GM15510 (cell line): ENCODE data around the gene MSI2.

Source experiments
- POLR2A ChIP-seq: IDR thresholded peaks from 3 replicates; pipeline ENCODE4 v1.6.1; 2011; ENCODE audit warnings: borderline replicate concordance; ENCODE audit not compliant: insufficient read length; ENCODE audit errors: extremely low read depth

Gene MSI2

DNA sequence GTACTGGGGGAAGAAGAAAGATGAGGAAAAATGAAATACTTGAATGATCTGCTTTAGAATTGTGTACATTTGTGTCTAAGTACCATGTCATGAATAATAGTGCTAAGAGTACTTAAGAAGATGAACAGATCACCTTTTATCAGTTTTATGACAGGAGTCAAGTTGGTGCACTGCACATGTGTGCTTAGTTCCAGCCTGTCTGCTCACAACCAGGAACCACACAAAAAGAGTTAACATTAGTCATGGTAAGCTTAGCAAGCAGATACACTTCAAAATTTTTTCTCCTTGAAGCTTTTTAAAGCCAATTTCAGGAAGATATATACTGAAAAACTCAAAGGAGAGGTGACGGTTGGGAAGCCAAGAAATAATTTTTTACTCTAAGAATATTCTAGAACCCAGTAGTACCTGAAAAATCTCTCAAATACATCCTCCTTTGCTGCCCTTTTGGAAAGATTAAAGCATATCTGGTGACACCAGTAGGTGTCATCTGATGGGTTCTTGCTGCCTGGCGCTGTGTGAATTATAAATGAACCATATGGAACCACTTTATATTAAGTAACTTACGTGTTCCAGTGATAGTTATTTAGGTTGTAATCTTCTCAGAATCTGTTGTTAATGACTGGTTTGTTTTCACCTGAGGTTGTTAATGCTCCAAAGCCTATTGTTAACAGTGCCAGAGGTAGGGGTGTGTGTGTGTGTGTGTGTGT lies 93.4 kb downstream of the MSI2 start:
- no peak for TF ChIP-seq POLR2A

DNA sequence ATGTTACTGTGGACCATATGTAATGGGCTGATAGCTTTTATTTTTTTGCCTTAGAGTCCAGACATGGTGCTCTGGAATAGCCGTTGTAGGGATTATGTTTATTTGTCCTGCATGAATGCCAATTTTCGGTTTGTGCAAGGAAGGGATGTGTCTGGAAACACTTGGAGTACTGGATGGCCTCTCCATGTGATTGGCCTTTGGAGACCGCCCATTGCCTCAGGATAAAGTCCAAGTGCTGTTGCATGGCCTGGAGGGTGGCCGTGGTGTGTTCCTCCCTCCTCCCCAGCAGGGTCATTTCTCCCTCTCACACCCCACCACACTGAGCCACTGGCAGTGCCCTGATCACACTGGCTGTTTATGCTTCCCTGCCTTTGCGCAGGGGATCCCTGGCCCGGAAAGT lies 93.9 kb downstream of the MSI2 start:
- TF ChIP-seq POLR2A: no peak

DNA sequence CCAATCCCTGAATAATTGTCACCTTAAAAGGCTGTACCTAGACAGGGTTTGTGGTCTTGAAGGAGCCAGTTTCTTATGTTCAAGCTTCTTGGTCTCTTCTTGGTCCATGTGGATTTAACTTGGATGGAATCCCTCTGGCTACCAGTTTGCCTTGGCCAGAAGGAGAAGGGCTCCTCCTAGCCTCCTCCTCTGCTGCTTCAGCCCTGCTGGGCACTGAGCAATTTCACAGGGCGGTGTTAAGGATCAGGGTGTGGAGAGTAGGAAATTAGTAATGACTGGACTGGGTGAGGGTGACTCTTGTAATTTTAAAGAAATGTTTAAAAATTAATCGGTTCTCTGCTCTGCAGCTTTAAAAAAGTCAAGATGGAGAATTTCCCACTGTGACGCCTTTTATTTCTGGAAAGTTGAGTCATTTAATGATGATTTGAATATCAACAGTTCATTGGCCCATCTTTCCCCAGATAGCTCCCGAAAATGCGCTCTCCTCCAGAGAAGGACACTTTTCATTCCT lies 96.4 kb downstream of the MSI2 start:
- no peak for TF ChIP-seq POLR2A

DNA sequence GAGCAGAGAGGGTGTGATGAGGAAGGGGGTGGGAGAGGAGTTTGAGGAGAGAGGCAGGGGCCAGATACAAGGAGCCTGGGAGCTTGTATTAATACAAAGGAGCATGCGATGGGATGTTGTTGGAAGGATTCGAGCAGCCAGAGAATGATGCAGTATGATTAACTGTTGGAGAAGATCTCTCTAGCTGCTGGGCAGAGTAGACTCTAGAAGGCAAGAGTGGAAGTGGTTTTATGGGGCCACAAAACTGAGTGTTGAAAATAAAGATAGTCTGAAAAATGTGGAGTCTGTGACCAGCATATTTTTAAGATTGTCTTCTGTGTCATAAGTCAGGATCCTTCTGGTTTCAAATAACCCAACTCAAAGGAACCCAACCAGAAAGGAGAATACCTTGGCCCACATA lies 98.3 kb downstream of the MSI2 start:
- no peak for TF ChIP-seq POLR2A

DNA sequence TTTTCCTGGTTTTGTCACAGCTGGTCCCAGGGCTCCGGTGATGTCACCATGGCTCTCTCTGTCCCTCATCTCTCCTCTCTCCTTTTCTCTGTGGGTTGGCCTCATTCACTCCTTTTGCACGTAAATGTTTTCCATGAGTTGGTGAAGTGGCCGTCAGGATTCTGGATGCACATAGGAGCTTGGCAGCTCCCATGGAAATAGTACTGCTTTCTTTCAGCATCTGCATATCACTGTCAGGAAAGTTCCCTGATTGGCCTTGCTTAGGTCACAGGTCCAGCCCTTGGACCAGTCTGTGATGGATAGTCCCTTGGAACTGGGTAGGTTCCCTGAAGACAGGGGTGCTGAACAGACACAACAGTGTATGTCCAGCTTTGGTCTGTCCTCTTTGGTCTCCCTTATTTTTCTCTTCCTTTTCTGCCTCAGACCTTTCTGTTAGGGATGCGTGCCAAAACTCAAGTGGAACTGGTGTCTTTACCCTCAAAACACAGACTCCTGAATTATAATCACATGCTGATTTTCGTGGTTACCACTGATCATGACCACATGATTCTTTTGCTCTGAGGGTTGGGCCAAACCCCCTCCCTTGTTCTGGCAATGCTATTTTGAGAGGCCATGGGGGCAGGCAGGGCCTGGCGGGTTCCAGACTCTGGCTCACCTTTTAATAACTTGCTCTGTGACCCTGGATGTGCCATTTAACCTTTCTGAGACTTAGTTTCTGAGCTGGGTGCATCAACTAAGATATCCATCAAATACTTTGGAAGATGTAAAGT lies 99.0 kb downstream of the MSI2 start:
- TF ChIP-seq POLR2A: no peak

DNA sequence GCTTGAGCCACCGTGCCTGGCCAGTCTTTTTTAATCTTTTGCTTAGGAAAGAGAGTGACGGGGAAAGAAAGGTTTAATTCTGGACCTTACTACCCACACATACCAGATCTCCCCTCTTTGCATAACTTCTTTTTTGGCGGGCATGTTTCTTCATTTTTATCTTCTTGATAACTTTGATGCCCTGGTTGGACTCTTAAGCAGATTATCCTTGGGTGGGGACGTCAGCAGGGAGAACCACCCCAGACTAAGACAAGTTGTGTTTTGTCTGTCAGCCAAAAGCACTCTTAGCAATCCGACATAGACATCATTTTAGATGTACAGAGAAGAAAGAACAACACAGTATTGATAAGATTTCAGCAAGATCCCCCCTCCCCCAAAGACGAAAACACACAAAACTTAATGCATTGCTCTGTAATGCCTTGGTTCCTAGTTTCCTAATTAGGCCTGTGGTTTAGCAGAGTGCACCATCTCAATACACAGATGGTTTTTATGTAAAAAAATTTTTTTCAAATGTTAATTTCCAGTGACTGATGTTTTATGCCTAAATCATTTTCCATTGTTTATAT lies 99.9 kb downstream of the MSI2 start:
- TF ChIP-seq POLR2A: no peak

DNA sequence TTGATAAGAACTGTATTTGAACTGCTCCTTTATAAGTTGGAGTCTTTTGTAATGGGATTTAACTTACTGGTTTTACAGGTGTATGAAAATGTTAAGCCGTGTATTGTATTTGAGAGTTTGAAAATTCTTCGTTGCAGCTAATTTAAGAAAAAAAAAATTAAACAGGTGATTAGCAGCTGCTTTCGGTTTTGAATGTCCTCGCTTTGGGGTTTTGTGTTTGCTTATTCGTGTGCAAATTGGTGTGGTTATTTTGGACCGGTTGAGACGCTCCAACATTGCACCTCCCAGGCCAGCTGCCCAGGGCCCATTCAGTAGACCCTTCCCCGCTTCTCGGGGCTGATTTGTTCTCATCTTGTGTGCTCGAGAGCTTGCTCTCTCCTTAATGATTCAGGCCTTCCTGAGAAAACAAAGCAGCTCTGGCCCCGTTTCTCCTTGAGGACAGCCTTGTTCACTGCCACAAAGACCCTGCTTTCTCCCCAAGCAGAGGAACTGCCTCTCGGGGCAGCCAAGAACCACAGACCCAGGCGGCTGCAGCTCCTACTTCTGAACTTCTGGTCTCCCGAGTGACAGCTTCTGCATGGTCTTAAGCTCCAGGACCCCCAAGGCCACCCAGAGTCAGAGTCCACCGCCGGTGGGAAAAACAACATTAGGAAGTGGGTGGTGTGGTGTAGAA lies 100.5 kb downstream of the MSI2 start:
- no peak for TF ChIP-seq POLR2A

DNA sequence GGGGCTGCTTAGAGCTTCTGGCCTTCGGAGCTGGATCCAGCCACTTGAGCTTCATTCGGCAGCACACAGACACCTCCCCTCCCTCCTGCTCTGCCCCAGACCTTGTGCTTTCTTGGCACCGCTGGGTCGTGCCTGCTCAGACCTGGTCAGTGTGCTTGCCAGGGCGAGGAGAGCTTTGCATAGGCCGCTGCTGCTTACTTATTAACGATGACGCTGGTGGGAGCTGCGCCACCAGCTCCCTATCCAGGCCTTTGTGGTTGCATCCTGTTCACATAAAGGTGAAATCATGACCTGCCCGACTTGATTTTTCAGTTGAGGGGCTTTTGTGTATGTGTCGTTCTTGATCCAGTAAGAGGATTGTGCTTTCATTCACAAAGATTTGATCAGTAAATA lies 101.1 kb downstream of the MSI2 start:
- TF ChIP-seq POLR2A: peak; percentile 40

DNA sequence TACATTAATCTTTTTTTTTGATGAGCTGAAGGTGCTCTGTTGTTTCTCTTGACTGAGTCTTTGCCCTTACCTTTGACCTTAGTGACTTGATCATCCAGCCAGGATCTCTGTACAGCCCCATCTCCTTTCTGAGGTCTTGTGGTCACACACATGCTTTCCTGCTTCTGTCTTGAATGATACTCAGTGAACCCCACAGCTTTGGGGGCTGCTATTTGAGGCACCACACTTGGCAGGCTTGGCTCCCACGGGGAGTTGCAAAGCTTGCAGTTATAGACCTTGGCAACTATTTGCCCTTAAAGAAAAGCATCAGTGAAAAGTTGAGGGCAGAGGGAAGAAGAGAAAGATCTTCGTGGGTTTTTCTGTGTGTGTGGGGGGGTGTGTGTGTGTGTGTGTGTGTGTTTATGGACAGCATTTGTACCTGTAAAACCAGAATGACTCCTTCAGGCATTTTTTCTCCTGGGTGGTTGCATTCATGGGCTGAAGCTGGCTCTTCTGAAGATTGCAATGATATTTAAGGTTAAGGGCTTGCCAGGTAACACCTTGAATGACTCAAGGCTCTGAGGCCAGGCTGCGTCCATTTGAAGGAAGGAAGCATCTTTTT lies 101.6 kb downstream of the MSI2 start:
- no peak for TF ChIP-seq POLR2A

DNA sequence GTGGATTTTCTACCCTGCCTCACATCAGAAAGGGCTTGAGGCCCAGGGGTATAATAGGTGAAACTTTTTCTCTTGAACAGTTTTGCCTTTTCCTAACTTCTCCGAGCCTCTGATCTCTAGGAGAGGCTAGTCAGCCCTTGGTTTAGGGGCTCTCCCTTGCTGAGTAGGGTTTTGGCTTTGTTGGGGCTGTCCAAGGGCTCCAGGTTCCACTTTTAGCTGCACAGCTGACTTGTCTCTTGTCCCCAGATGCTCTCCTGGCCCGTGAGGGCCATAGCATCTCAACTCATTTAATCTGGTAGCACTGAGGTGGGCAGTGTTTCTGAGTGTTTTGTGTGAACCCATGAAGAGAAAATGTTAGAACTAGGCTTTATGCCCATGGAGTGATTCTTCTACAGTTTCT lies 103.9 kb downstream of the MSI2 start:
- TF ChIP-seq POLR2A: no peak

DNA sequence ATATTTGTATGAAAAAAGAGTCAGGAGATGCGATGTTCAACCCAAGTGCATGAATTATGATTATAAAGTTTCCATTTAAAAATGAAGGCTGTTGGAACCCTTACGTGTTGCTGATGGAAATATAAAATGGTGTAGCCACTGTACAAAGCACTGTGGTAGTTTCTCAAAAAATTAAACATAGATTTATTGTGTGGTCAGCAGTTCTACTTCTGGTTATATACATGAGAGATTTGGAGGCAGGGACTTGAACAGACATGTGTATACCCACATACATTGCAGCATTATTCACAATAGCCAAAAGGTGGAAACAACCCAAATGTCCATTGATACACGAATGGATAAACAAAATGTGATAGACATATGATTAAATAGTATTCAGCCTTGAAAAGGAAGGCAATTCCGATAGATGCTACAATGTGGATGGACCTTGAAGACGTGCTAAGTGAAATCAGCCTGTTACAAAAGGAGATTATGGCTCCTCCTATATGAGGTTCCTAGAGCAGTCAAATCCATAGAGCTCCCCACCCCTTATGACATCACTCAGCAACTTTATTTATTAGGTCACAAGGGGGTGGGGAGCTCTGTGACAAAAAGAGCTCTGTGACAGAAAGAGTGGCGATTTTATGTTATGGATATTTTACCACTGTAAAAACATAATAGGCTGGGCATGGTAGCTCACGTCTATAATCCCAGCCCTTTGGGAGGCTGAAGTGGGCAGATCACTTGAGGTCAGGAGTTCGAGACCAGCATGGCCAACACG lies 106.7 kb downstream of the MSI2 start:
- no peak for TF ChIP-seq POLR2A

DNA sequence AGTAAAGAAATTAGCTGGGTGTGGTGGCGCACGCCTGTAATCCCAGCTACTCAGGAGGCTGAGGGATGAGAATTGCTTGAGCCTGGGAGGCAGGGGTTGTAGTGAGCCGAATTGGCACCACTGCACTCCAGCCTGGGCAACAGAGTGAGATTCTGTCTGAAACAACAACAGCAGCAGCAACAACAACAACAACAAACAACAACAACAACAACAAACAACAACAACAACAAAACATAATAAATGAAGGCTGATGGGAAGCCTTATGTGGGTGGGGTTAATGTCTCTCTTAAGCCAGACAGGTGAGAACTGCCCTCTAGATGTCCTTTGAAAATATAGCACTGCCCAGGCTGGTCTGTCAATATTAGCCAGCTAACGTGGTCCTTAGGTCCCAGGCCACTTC lies 107.3 kb downstream of the MSI2 start:
- TF ChIP-seq POLR2A: no peak

DNA sequence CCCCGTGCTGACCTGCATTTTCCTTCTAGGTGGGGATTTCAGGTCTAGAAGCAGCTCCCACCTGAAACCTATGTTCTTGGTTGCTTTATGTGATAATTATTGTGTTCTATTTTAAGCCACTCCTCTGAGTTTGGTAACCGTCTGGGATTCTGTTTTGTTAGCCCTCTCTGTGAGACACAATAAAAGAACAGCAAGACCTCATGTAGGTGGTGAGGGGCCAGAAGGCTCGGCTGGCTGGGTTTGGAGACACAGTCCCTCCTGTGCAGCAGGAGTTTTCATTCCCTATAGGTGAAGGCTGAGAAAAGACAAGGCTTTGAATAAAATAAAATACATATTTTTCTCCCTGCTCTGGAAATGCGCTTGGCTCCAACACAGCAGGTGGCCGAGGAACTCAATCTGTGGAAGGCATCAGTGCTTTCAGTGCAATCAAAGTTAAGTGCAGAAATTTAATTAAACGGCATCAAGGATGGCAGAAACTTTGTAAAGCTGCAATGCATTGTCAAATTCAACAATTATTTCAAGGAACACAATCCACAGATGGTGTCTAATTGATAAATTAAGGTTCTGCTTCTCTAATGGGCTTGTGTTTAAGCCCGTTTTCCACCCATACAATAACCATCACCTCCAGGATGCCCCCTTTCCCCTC lies 107.8 kb downstream of the MSI2 start:
- TF ChIP-seq POLR2A: no peak

DNA sequence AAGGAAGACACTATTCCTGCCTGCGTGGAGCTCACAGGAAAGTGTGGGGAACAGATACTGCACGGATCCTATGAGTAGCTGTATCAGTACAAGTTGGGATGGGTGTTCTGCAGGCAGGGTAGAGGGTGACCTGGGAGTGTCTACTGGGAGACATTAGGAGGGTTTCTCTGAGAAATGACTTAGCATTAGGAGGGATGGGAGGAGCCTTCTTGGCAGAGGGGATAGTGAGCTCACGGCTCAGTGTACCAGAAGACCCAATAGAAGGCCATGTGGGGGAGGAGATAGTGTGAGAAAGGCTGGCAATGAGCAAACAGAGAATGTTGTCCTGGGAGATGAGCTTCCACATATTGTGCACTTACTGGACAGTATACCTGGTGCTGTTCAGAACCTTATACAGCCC lies 109.1 kb downstream of the MSI2 start:
- no peak for TF ChIP-seq POLR2A

DNA sequence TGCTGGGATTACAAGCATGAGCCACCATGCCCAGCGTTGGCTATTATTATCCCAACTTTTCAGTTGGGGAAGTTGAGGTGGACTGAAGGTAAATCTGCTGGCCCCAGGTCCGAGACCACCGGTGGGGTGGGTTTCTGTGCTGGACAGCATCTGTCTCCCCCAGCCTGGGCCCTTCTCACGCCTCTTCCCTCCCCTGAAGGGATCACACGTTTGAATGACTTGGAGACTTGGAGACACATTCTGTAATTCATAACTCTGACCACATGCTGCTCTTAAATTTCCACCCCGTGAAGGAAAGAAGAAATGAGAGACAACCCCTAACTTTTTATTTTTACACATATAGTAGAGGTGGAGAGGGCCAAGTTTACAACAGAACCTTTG lies 109.8 kb downstream of the MSI2 start:
- TF ChIP-seq POLR2A: no peak
